HEK293 (cell line): ENCODE data around the gene PRDX3.

Source experiments
- BCL6B ChIP-seq: fragments of 450-650 bp; formaldehyde crosslinking; IDR thresholded peaks from 2 replicates; pipeline ENCODE4 v1.5.1; 2017; ENCODE audit warnings: missing biosample characterization, missing genetic modification characterization
- ELK4 ChIP-seq: IDR thresholded peaks from 2 replicates; pipeline ENCODE4 v1.6.1; 2011; ENCODE audit warnings: mild to moderate bottlenecking, low read depth, low read length, borderline replicate concordance
- GFI1B ChIP-seq: fragments of 450-650 bp; formaldehyde crosslinking; IDR thresholded peaks from 2 replicates; pipeline ENCODE4 v1.5.1; 2016; ENCODE audit warnings: missing biosample characterization, missing genetic modification characterization
- INSM2 ChIP-seq: fragments of 450-650 bp; formaldehyde crosslinking; IDR thresholded peaks from 2 replicates; pipeline ENCODE4 v1.5.1; 2016; ENCODE audit warnings: missing biosample characterization, missing genetic modification characterization
- KLF16 ChIP-seq: fragments of 450-650 bp; formaldehyde crosslinking; IDR thresholded peaks from 2 replicates; pipeline ENCODE4 v1.5.1; 2017; ENCODE audit warnings: missing biosample characterization, missing genetic modification characterization
- MZF1 ChIP-seq: fragments of 450-650 bp; formaldehyde crosslinking; IDR thresholded peaks from 2 replicates; pipeline ENCODE4 v1.5.1; 2017; ENCODE audit warnings: missing biosample characterization, missing genetic modification characterization, borderline replicate concordance
- PRDM1 ChIP-seq: fragments of 450-650 bp; formaldehyde crosslinking; IDR thresholded peaks from 2 replicates; pipeline ENCODE4; 2016; ENCODE audit warnings: missing biosample characterization, missing genetic modification characterization
- PRDM4 ChIP-seq: fragments of 450-650 bp; formaldehyde crosslinking; IDR thresholded peaks from 2 replicates; pipeline ENCODE4 v1.5.1; 2017; ENCODE audit warnings: missing biosample characterization, missing genetic modification characterization
- PRDM6 ChIP-seq: fragments of 450-650 bp; formaldehyde crosslinking; IDR thresholded peaks from 2 replicates; pipeline ENCODE4 v1.5.1; 2017; ENCODE audit warnings: missing biosample characterization, missing genetic modification characterization
- WT1 ChIP-seq: fragments of 450-650 bp; formaldehyde crosslinking; IDR thresholded peaks from 2 replicates; pipeline ENCODE4 v1.5.1; 2016; ENCODE audit warnings: missing biosample characterization, missing genetic modification characterization
- ZBTB48 ChIP-seq: fragments of 450-650 bp; formaldehyde crosslinking; IDR thresholded peaks from 2 replicates; pipeline ENCODE4 v1.5.1; 2016; ENCODE audit warnings: missing biosample characterization, missing genetic modification characterization
- ZEB2 ChIP-seq: fragments of 450-650 bp; formaldehyde crosslinking; IDR thresholded peaks from 2 replicates; pipeline ENCODE4 v1.5.1; 2016; ENCODE audit warnings: missing biosample characterization, missing genetic modification characterization
- ZFP69B ChIP-seq: fragments of 450-650 bp; formaldehyde crosslinking; IDR thresholded peaks from 2 replicates; pipeline ENCODE4 v1.5.1; 2016; ENCODE audit warnings: missing biosample characterization, missing genetic modification characterization
- ZNF155 ChIP-seq: fragments of 450-650 bp; formaldehyde crosslinking; IDR thresholded peaks from 2 replicates; pipeline ENCODE4 v1.5.1; 2016; ENCODE audit warnings: missing biosample characterization, missing genetic modification characterization
- ZNF223 ChIP-seq: fragments of 450-650 bp; formaldehyde crosslinking; IDR thresholded peaks from 2 replicates; pipeline ENCODE4 v1.5.1; 2016; ENCODE audit warnings: missing biosample characterization, missing genetic modification characterization
- ZNF24 ChIP-seq: fragments of 450-650 bp; formaldehyde crosslinking; IDR thresholded peaks from 2 replicates; pipeline ENCODE4 v1.5.1; 2016; ENCODE audit warnings: missing biosample characterization, missing genetic modification characterization
- ZNF362 ChIP-seq: fragments of 450-650 bp; formaldehyde crosslinking; IDR thresholded peaks from 2 replicates; pipeline ENCODE4 v1.5.1; 2016; ENCODE audit warnings: missing biosample characterization, missing genetic modification characterization
- ZNF366 ChIP-seq: fragments of 450-650 bp; formaldehyde crosslinking; conservative IDR thresholded peaks from 2 replicates; pipeline ENCODE4 v1.5.1; 2016; ENCODE audit warnings: missing biosample characterization, missing genetic modification characterization
- ZNF423 ChIP-seq: fragments of 450-650 bp; formaldehyde crosslinking; IDR thresholded peaks from 2 replicates; pipeline ENCODE4 v1.5.1; 2016; ENCODE audit warnings: missing biosample characterization, missing genetic modification characterization
- ZNF514 ChIP-seq: fragments of 450-650 bp; formaldehyde crosslinking; IDR thresholded peaks from 2 replicates; pipeline ENCODE4 v1.5.1; 2016; ENCODE audit warnings: missing biosample characterization, missing genetic modification characterization
- ZNF558 ChIP-seq: fragments of 450-650 bp; formaldehyde crosslinking; IDR thresholded peaks from 2 replicates; pipeline ENCODE4 v1.5.1; 2016; ENCODE audit warnings: missing biosample characterization, missing genetic modification characterization
- ZNF626 ChIP-seq: fragments of 450-650 bp; sonication (Bioruptor Pico); formaldehyde crosslinking; IDR thresholded peaks from 2 replicates; pipeline ENCODE4 v1.5.1; 2018; ENCODE audit warnings: missing biosample characterization, missing genetic modification characterization, inconsistent platforms
- ZNF629 ChIP-seq: fragments of 450-650 bp; formaldehyde crosslinking; IDR thresholded peaks from 2 replicates; pipeline ENCODE4 v1.5.1; 2017; ENCODE audit warnings: missing biosample characterization, missing genetic modification characterization
- ZNF664 ChIP-seq: fragments of 450-650 bp; formaldehyde crosslinking; IDR thresholded peaks from 2 replicates; pipeline ENCODE4 v1.5.1; 2016; ENCODE audit warnings: missing biosample characterization, missing genetic modification characterization
- ZNF76 ChIP-seq: fragments of 450-650 bp; formaldehyde crosslinking; IDR thresholded peaks from 2 replicates; pipeline ENCODE4; 2016; ENCODE audit warnings: low read depth, missing biosample characterization, missing genetic modification characterization, borderline replicate concordance
- ZNF843 ChIP-seq: fragments of 450-650 bp; formaldehyde crosslinking; IDR thresholded peaks from 2 replicates; pipeline ENCODE4 v1.5.1; 2016; ENCODE audit warnings: missing biosample characterization, missing genetic modification characterization

PRDX3 gene

GRCh38 chr10:119211176-119211575, 32.6 kb upstream of the PRDX3 start (continued):
- TF ChIP-seq ZNF558 (tag by site-specific recombination): no peak
- TF ChIP-seq ZNF223 (tag by site-specific recombination): no peak
- no peak for TF ChIP-seq KLF16 (tag by site-specific recombination)
- peak; percentile 51 for TF ChIP-seq ZNF843 (tag by site-specific recombination)
- no peak for TF ChIP-seq ZNF423 (tag by site-specific recombination)
- TF ChIP-seq ZNF362 (tag by site-specific recombination): 0 out of 2 replicates have a peak, but pooled peaks have one; percentile 66
- TF ChIP-seq PRDM1 (tag by site-specific recombination): 0 out of 2 replicates have a peak, but pooled peaks have one; percentile 35
- TF ChIP-seq ZNF626 (tag by site-specific recombination): no peak
- no peak for TF ChIP-seq ZBTB48
- no peak for TF ChIP-seq ZNF76
- TF ChIP-seq WT1 (tag by site-specific recombination): peak; percentile 29; the same call in 1 of the 2 replicates
- TF ChIP-seq MZF1 (tag by site-specific recombination): no peak
- peak; percentile 15; the same call in 1 of the 2 replicates for TF ChIP-seq INSM2
- TF ChIP-seq ZEB2: 0 out of 2 replicates have a peak, but pooled peaks have one; percentile 39
- no peak for TF ChIP-seq BCL6B (tag by site-specific recombination)
- no peak for TF ChIP-seq ELK4
- TF ChIP-seq PRDM6 (tag by site-specific recombination): peak; percentile 100
- peak; percentile 75; the same call in 1 of the 2 replicates for TF ChIP-seq GFI1B (tag by site-specific recombination)
- no peak for TF ChIP-seq ZNF155 (tag by site-specific recombination)
- 0 out of 2 replicates have a peak, but pooled peaks have one; percentile 15 for TF ChIP-seq ZNF664 (tag by site-specific recombination)
- 0 out of 2 replicates have a peak, but pooled peaks have one; percentile 25 for TF ChIP-seq ZFP69B (tag by site-specific recombination)
- peak; percentile 40; the same call in 1 of the 2 replicates for TF ChIP-seq ZNF366
- no peak for TF ChIP-seq ZNF514 (tag by site-specific recombination)
- peak; percentile 84 for TF ChIP-seq PRDM4
- peak; percentile 55; the same call in 1 of the 2 replicates for TF ChIP-seq ZNF24 (tag by site-specific recombination)
- peak; percentile 28; the same call in 1 of the 2 replicates for TF ChIP-seq ZNF629 (tag by site-specific recombination)
